ENCODE results near the gene OR5AN1.
"Not testable (repeated sequence)": the region's sequence is repeated elsewhere in the genome, so short reads cannot be mapped to it uniquely, and the experiment has no call there.

DNA sequence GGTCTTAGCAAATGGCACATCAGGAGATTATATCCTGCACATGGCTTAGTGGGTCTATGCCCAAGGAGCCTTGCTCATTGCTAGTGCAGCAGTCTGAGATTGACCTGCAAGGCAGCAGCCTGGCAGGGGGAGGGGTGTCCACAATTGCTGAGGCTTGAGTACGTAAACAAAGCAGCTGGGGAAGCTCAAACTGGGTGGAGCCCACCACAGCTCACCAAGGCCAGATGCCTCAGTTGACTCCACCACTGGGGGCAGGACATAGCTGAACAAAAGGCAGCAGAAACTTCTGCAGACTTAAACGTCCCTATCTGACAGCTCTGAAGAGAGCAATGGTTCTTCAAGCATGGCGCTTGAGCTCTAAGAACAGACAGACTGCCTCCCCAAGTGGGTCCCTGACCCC is 13.6 kb downstream of the OR5AN1 start:
- TF ChIP-seq, protein P1, sequence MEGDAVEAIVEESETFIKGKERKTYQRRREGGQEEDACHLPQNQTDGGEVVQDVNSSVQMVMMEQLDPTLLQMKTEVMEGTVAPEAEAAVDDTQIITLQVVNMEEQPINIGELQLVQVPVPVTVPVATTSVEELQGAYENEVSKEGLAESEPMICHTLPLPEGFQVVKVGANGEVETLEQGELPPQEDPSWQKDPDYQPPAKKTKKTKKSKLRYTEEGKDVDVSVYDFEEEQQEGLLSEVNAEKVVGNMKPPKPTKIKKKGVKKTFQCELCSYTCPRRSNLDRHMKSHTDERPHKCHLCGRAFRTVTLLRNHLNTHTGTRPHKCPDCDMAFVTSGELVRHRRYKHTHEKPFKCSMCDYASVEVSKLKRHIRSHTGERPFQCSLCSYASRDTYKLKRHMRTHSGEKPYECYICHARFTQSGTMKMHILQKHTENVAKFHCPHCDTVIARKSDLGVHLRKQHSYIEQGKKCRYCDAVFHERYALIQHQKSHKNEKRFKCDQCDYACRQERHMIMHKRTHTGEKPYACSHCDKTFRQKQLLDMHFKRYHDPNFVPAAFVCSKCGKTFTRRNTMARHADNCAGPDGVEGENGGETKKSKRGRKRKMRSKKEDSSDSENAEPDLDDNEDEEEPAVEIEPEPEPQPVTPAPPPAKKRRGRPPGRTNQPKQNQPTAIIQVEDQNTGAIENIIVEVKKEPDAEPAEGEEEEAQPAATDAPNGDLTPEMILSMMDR (IDR thresholded peaks at IDR 0.05; ENCODE audit: insufficient read depth, low read length, poor library complexity, severe bottlenecking), result not testable (repeated sequence)
- TF ChIP-seq EZH2phosphoT487 (conservative IDR thresholded peaks at IDR 0.05; ENCODE audit: low read length), result not testable (repeated sequence)
